Amniotic epithelial cell (primary cell): Measurements from ENCODE around the gene FGFBP2.
"Not testable (repeated sequence)": the region's sequence is repeated elsewhere in the genome, so short reads cannot be mapped to it uniquely, and the experiment has no call there.

Source experiments
- DNase-seq: peaks from one replicate; pipeline ENCODE4 v3.0.0-alpha.2; 2010; ENCODE audit warnings: low read depth

The FGFBP2 gene

GRCh38 chr4:15930314-15930713 is 32.7 kb downstream of the FGFBP2 start:
- DNase-seq: no peak

DNA sequence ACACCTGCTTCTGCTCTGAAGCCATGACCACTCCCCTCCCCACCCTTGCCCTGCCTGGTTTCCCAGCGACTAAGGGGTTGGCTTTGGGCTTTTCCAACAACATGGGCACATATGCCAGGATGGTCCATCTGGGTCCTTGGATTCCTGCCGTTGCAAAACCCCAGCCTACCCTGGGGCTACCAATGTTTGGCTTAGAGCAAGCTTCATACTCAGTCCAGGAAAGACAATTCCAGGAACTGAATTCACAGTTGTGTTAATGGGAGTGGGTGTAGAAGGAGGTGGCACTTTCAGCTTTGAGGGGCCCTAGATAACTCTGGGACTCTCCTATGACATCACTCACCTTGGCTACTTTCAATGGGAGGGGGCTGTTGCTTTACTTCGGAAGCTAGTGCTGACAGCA is 33.4 kb downstream of the FGFBP2 start:
- DNase-seq: no peak

DNA sequence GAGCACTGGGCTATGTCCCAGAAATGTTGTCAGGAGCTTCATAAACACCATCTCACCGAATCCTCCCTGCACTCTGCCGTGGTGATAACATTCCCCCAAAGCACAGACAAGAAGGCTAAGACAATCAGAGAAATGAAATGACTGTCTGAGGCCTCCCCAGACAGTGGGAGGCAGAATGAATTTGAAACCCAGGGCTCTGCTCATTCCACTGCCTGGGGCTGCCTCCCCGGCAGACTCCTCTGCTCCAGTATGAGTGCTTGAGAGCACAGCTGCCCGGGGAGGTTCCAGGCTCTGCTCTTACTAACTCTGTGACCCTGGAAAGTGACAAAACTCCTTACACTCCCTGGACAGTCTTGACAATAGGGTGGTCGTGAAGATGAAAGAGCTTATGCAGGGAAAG is 34.1 kb downstream of the FGFBP2 start:
- no peak for DNase-seq

DNA sequence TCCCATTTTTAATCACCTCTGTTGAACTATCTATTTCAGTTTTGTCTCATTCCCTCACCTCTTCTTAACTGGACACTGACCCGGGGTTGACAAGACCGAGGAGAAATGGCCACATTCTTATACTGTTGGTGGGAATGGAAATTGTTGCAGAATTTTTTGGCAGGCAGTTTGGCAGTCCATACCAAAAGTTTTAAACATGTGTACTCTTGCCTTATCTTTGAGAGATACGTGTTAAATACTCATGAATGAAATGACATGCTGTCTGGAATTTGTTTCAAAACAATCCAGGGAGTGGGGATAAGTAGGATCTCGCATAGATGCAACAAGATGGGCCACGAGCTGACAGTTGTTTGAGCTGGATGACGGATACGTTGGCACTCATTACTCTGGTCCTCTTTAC is 36.5 kb downstream of the FGFBP2 start:
- peak; percentile 36 for DNase-seq

DNA sequence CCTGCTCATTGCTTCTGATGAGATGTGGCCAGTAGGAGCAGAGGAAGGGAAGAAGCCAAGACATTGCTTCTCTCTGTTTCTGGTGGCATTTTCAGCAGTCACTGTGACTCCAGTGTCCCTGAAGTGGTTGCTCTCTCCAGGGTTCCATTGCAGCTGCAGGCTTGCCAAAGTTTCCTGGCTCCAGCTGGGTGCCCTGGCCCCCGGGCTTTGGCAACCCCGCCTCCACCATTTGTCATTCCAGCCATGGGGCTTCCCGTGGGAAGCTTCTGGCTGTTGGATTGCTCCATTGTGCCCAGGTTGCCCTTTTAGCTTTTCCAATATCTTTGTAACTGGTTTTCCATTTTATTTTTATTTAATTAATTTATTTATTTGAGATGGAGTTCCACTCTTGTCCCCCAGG is 37.1 kb downstream of the FGFBP2 start:
- DNase-seq: no peak

DNA sequence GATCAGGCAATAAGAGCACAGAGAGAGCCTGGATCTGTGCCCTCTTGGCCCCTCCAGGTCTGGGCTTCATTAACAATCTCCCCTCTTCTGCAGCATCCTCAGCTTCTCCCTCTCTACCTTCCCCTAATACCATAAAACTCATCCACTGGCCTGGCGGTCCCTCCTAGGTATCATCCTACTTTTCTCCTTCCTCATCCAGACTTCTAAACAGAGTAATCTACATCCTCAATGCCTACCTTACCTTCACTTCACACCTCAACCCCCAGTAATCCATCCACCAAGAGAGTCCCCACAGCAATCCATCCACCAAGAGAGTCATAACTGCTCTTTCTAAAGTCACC is 41.4 kb downstream of the FGFBP2 start:
- no peak for DNase-seq

DNA sequence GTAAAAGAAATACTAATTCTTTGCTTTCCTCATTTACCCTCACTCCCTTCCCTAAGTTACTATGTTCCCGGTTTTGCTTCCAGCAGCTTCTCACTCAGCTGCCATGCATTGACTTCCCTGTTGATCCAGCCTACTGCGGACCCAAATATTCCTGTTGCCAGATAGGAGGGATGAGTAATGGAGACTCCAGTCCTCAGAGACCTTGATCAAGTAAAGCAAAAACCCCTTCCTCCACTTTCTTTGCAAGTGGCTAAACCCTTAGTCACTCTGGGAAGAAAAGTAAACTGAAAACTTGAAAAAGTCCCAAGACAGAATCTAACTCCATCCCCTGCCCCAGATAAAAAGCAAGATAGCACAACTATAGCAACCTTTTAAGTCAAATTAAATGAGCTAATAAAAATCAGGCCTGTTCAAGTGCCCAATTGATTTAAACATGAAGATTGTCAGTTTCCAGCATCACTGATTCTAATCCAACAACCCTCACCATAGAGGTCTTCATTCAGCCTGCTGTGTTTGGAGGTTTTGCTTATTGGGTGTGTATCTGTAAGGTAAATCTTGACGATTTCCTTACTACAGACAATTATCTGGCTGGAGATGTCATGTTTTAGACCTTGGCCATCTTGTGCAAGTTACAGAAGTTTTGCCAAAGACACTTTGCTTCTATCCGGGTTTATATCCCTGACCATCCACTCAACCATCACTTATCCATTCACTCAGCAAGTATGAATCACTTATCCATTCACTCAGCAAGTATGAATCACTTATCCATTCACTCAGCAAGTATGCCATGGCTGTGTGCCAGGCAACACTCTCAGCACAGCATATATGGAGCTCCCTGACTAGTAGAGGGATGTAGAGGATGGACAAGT is 42.0 kb downstream of the FGFBP2 start:
- peak; percentile 95 for DNase-seq

DNA sequence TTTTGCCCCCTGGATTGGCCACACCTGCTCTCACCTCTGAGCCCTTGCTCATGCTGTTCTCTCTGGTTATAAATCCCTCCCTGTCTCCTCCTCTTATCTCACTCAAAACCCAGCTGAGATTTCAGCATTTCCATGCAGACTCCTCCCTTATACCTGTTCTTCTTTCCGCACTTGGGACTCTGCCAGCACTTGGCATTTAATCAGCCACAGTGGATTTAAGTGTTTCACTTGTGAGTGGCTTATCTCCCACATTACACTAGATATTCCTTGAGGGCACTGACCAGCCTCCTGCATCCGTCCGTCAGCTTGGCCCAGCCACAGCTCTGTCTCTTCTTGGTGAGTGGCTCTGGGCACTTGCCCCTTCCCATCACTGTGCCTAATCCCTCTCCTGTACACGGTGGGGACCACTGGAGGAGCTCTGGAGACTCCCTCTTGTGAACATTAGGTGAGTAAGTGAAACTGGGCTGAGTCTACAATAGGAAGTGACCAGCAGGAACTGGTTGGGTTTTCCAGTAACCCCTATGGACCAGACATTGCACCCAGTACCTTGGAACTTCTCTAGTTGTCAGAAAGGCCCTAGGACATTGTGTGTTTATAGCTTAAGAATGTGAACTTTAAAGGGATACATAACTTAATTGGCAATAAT is 44.4 kb downstream of the FGFBP2 start:
- DNase-seq: peak; percentile 51

- DNase-seq: no peak
Measured at GRCh38 chr4:15917297-15917696, 45.7 kb downstream of the FGFBP2 start.

GRCh38 chr4:15916358-15916757 is 46.6 kb downstream of the FGFBP2 start:
- not testable (repeated sequence) for DNase-seq

GRCh38 chr4:15914736-15915135 is 48.2 kb downstream of the FGFBP2 start:
- DNase-seq: no peak

- DNase-seq: peak; percentile 60
Measured at GRCh38 chr4:15914291-15914690, 48.7 kb downstream of the FGFBP2 start.

- DNase-seq: peak; percentile 99
Measured at GRCh38 chr4:15913631-15913970, 49.4 kb downstream of the FGFBP2 start.

DNA sequence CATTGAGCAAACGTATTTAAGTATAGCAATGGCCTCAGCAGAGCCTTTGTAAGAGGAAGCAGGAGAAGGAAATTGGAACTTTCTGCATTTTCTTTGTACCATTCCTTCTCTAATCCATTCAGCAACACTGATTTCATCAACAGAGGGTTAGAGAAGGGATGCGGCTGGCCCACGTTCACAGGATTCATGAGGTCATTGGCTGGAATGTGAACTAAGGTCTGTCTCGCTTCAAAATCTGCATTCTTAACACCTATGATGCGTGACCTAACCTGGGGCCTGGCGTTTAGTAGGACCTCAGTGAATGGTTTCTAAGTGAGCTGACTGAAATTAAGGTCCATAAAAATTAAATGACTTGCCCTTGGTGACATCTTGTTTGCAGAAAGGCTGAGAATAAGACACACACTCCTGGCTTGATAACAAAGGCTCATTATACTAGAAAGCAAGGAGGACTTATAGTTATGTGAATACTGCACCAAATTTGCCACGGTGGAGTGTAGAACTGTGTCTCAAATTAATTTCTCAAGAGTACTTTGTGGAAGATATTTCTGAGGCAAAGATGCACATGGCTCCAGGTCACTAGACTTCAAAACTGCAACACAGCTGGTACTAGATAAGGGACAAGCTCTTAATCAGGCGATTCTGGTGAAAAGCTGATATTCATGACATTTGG is 49.9 kb downstream of the FGFBP2 start:
- peak; percentile 82 for DNase-seq

DNA sequence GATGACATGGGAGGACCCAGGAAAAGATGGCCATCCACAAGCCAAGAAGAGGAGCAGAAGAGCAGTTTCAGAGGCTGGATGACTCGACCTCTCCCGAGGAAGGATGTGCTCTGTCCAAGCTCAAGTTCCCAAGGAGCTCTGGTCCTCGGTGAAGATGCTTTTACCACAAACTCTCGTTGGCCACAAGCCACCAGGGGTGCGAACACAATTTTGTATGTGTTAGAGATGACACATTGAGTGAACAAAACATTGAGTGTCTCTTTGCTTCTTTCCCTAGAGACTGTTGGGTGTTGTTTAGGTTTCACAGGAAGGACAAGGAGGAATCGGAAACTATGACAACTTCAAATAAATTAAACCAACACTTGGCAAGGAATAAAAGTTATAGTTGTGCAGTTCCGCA is 50.7 kb downstream of the FGFBP2 start:
- no peak for DNase-seq
